NB4 (cell line): ENCODE data around the gene SLC12A7.
"Not testable (repeated sequence)": the region's sequence is repeated elsewhere in the genome, so short reads cannot be mapped to it uniquely, and the experiment has no call there.

Experiments used
- DNase-seq: peaks from one replicate; pipeline ENCODE4 v3.0.0; 2010; ENCODE audit warnings: low read depth
- H3K4me3 ChIP-seq: one replicate; pipeline ENCODE4 v1.5.1; 2011; ENCODE audit warnings: mild to moderate bottlenecking, low read depth, low read length, moderate library complexity
- CTCF ChIP-seq: IDR thresholded peaks from one replicate; pipeline ENCODE4 v1.5.1; 2012; ENCODE audit warnings: low read depth, low read length
- MAX ChIP-seq: IDR thresholded peaks from 2 replicates; pipeline ENCODE4 v1.6.1; 2011; ENCODE audit warnings: low read depth, low read length
- MYC ChIP-seq: IDR thresholded peaks from 2 replicates; pipeline ENCODE4 v1.6.1; 2011; ENCODE audit warnings: low read depth, low read length
- POLR2A ChIP-seq: IDR thresholded peaks from 2 replicates; pipeline ENCODE4 v1.6.1; 2011; ENCODE audit warnings: mild to moderate bottlenecking; ENCODE audit not compliant: insufficient read length; ENCODE audit errors: extremely low read depth

SLC12A7 gene

GRCh38 chr5:1103093-1103492 lies 8.8 kb downstream of the SLC12A7 start:
- H3K4me3 ChIP-seq = no peak overlapping the region
- TF ChIP-seq MAX (no peak), CTCF (no peak), MYC (no peak), POLR2A (no peak)
- no peak for DNase-seq

- TF ChIP-seq MYC = no peak
- TF ChIP-seq MAX = no peak
- TF ChIP-seq CTCF = no peak
- TF ChIP-seq POLR2A = no peak
- no peak overlapping the region for H3K4me3 ChIP-seq
- DNase-seq = no peak
Measured at GRCh38 chr5:1101961-1102713, 9.7 kb downstream of the SLC12A7 start.

- H3K4me3 ChIP-seq = no peak overlapping the region
- TF ChIP-seq MYC (no peak), POLR2A (no peak), MAX (no peak), CTCF (no peak)
- DNase-seq = no peak
Measured at GRCh38 chr5:1100664-1101574, 10.9 kb downstream of the SLC12A7 start.

GRCh38 chr5:1099926-1100663 lies 11.8 kb downstream of the SLC12A7 start:
- no peak for DNase-seq
- no peak for TF ChIP-seq MYC
- no peak for TF ChIP-seq MAX
- no peak overlapping the region for H3K4me3 ChIP-seq

- DNase-seq = no peak
- TF ChIP-seq MAX = no peak
- TF ChIP-seq CTCF = no peak
- no peak for TF ChIP-seq MYC
- TF ChIP-seq POLR2A = no peak
- no peak overlapping the region for H3K4me3 ChIP-seq
Measured at GRCh38 chr5:1098986-1099597, 12.8 kb downstream of the SLC12A7 start.

GRCh38 chr5:1097988-1098385 lies 13.9 kb downstream of the SLC12A7 start:
- DNase-seq, H3K4me3 ChIP-seq: not testable (repeated sequence)
